HepG2 (cell line): Measurements from ENCODE around the gene CHD9. TPM values are rescaled to one million over a fixed set of nuclear protein-coding genes. Genes with fewer than 3 reads are reported as not detected.
A peak's percentile ranks its signal among the peaks of the same experiment; 100 is the strongest.

Experiments
- ATF1 ChIP-seq: IDR thresholded peaks from 2 replicates; pipeline ENCODE4 v1.6.1; 2016; ENCODE audit warnings: mild to moderate bottlenecking, control low read depth
- ATF7 ChIP-seq, 2 experiments: fragments of 450-650 bp in 1 of 2; sonication (generic) in 1 of 2; formaldehyde crosslinking in 1 of 2; IDR thresholded peaks; 2 replicates each; pipeline versions ENCODE4 v1.4.0 to v1.6.1; 2016 to 2020; ENCODE audit warnings: antibody characterized with exemption in 1 of 2, mild to moderate bottlenecking in 1 of 2, missing genetic modification reagents in 1 of 2
- CBX5 ChIP-seq: sonication (generic); formaldehyde crosslinking; IDR thresholded peaks from 2 replicates; pipeline ENCODE4 v1.4.0; 2020; ENCODE audit warnings: missing genetic modification reagents, borderline replicate concordance
- CSRNP1 ChIP-seq: sonication (generic); formaldehyde crosslinking; IDR thresholded peaks from 2 replicates; pipeline ENCODE4 v1.8.1; 2023; ENCODE audit warnings: mild to moderate bottlenecking, missing genetic modification reagents
- DNMT1 ChIP-seq: sonication (generic); formaldehyde crosslinking; IDR thresholded peaks from 2 replicates; pipeline ENCODE4 v1.5.1; 2020; ENCODE audit warnings: mild to moderate bottlenecking, missing genetic modification reagents
- HNRNPUL1 ChIP-seq: fragments of 200-400 bp; formaldehyde crosslinking; IDR thresholded peaks from 2 replicates; pipeline ENCODE4 v1.6.1; 2017; ENCODE audit warnings: low read depth, mild to moderate bottlenecking, low read length, moderate library complexity
- MIXL1 ChIP-seq: IDR thresholded peaks from 2 replicates; pipeline ENCODE4 v1.6.1; 2016
- POLR2AphosphoS2 ChIP-seq: IDR thresholded peaks from 2 replicates; pipeline ENCODE4 v1.6.1; 2011; ENCODE audit warnings: low read depth, low read length, improper control_type of control experiment
- RBM22 ChIP-seq: fragments of 200-400 bp; formaldehyde crosslinking; optimal IDR thresholded peaks from 2 replicates; pipeline ENCODE3; 2017; ENCODE audit warnings: mild to moderate bottlenecking, low read length, moderate library complexity
- SMARCC2 ChIP-seq: fragments of 450-650 bp; IDR thresholded peaks from 2 replicates; pipeline ENCODE4 v1.6.1; 2017; ENCODE audit warnings: antibody characterized with exemption, mild to moderate bottlenecking
- TFE3 ChIP-seq: IDR thresholded peaks from 2 replicates; pipeline ENCODE4 v1.6.1; 2016
- YEATS2 ChIP-seq: sonication (generic); formaldehyde crosslinking; IDR thresholded peaks from 2 replicates; pipeline ENCODE4 v1.4.0; 2020; ENCODE audit warnings: missing genetic modification reagents, borderline replicate concordance
- ZNF350 ChIP-seq: sonication (generic); formaldehyde crosslinking; IDR thresholded peaks from 2 replicates; pipeline ENCODE4 v1.4.0; 2020; ENCODE audit warnings: mild to moderate bottlenecking, low read depth, missing genetic modification reagents, borderline replicate concordance
- ZNF430 ChIP-seq: sonication (generic); formaldehyde crosslinking; IDR thresholded peaks from 2 replicates; pipeline ENCODE4 v1.9.0; 2021; ENCODE audit warnings: mild to moderate bottlenecking, missing genetic modification reagents
- ZNF432 ChIP-seq: sonication (generic); formaldehyde crosslinking; IDR thresholded peaks from 2 replicates; pipeline ENCODE4 v1.5.0; 2020; ENCODE audit warnings: missing genetic modification reagents, mild to moderate bottlenecking, borderline replicate concordance
- ZNF44 ChIP-seq: sonication (generic); formaldehyde crosslinking; IDR thresholded peaks from 2 replicates; pipeline ENCODE4 v1.5.1; 2020; ENCODE audit warnings: mild to moderate bottlenecking, missing genetic modification reagents
- ZNF446 ChIP-seq: sonication (generic); formaldehyde crosslinking; IDR thresholded peaks from 2 replicates; pipeline ENCODE4 v1.5.0; 2020; ENCODE audit warnings: mild to moderate bottlenecking, missing genetic modification reagents
- ZNF550 ChIP-seq: sonication (generic); formaldehyde crosslinking; IDR thresholded peaks from 2 replicates; pipeline ENCODE4 v1.4.0; 2020; ENCODE audit warnings: mild to moderate bottlenecking, missing genetic modification reagents, borderline replicate concordance
- ZNF672 ChIP-seq: sonication (generic); formaldehyde crosslinking; IDR thresholded peaks from 2 replicates; pipeline ENCODE4 v1.8.1; 2022; ENCODE audit warnings: missing genetic modification reagents
- ZNF740 ChIP-seq: sonication (generic); formaldehyde crosslinking; IDR thresholded peaks from 2 replicates; pipeline ENCODE4 v1.4.0; 2020; ENCODE audit warnings: missing genetic modification reagents
- ZNF790 ChIP-seq: sonication (generic); formaldehyde crosslinking; IDR thresholded peaks from 2 replicates; pipeline ENCODE4 v1.8.0; 2022; ENCODE audit warnings: missing genetic modification reagents, mild to moderate bottlenecking, borderline replicate concordance
- ZSCAN9 ChIP-seq: IDR thresholded peaks from 2 replicates; pipeline ENCODE4 v1.6.1; 2016; ENCODE audit warnings: borderline replicate concordance
- polyA plus RNA-seq, 8 experiments: library from polyadenylated mRNA; depleted of rRNA in 3 of 8; stranded (reverse) in 7 of 8; unstranded in 1 of 8; fragments of >200 nt; fragmentation: Illumina TruSeq in 4 of 8; extraction: Trizol in 4 of 8; gene quantifications; 2 replicates each; pipeline versions ENCODE4 v1.2.1 to v1.2.3, GENCODE V29; 2011 to 2016; ENCODE audit warnings: low read depth in 4 of 8, missing spikeins in 1 of 8, mixed read lengths in 1 of 8; ENCODE audit not compliant: insufficient read depth in 1 of 8
- total RNA-seq, 5 experiments: library from RNA; depleted of rRNA; stranded (reverse); fragments of >200 nt; fragmentation: Illumina TruSeq; extraction: Trizol; gene quantifications; 2 replicates each; pipeline ENCODE4 v1.2.3, GENCODE V29; 2016; ENCODE audit warnings: low read depth in 1 of 5

CHD9 gene
- total and polyA plus RNA-seq, 2 of the 13 experiments (the other 11 are each of a cell fraction or from before 2014, with no cell fraction given), result 23.4 to 27.7 TPM

GRCh38 chr16:53054670-53055485 is at the start of gene CHD9 (continued):
- TF ChIP-seq CSRNP1 (CRISPR knock-in tag), result peak; percentile 92
- TF ChIP-seq DNMT1 (CRISPR knock-in tag), result peak; percentile 94
- TF ChIP-seq SMARCC2, result no peak
- TF ChIP-seq ZNF446 (CRISPR knock-in tag), result peak; percentile 97
- TF ChIP-seq CBX5 (CRISPR knock-in tag), result peak; percentile 97; the same call in 1 of the 2 replicates
- no peak for TF ChIP-seq POLR2AphosphoS2
- TF ChIP-seq ZNF740, result peak; percentile 94
- peak; percentile 94; the same call in 1 of the 2 replicates for TF ChIP-seq ZNF350 (CRISPR knock-in tag)
- peak; percentile 96; the same call in 1 of the 2 replicates for TF ChIP-seq ZNF44 (CRISPR knock-in tag)
- peak; percentile 94; the same call in 1 of the 2 replicates for TF ChIP-seq ZNF790 (CRISPR knock-in tag)
- peak; percentile 38; the same call in 1 of the 2 replicates for TF ChIP-seq ZNF550 (CRISPR knock-in tag)
- peak; percentile 81 for TF ChIP-seq MIXL1
- TF ChIP-seq ZNF430, result peak; percentile 96
- TF ChIP-seq ZNF432 (CRISPR knock-in tag), result no peak
- TF ChIP-seq ZNF672 (CRISPR knock-in tag), result 0 out of 2 replicates have a peak, but pooled peaks have one; percentile 63
- TF ChIP-seq YEATS2, result peak; percentile 90; the same call in 1 of the 2 replicates
- no peak for TF ChIP-seq ATF7 (IDR thresholded peaks at IDR 0.05)
- peak; percentile 19; the same call in 1 of the 2 replicates for TF ChIP-seq ATF7 (CRISPR knock-in tag; IDR thresholded peaks at IDR 0.05)
- TF ChIP-seq TFE3 (CRISPR knock-in tag), result peak; percentile 81
- TF ChIP-seq RBM22, result no peak
- 0 out of 2 replicates have a peak, but pooled peaks have one; percentile 80 for TF ChIP-seq HNRNPUL1
- TF ChIP-seq ZSCAN9, result peak; percentile 94
- TF ChIP-seq ATF1 (CRISPR knock-in tag), result no peak
